Spinal cord (tissue), 10 donors: Measurements from ENCODE around the gene CHRFAM7A. TPM values are rescaled to one million over a fixed set of nuclear protein-coding genes. Genes with fewer than 3 reads are reported as not detected.
"Not testable (repeated sequence)": the region's sequence is repeated elsewhere in the genome, so short reads cannot be mapped to it uniquely, and the experiment has no call there.

Experiments used
- DNase-seq, 6 donors: peaks; one replicate each; pipeline versions ENCODE4 v3.0.0 to v3.0.0-alpha.2; 2013 to 2015; ENCODE audit warnings: low spot score in 6 of 6, low read depth in 4 of 6
- H3K27ac ChIP-seq: one replicate; pipeline ENCODE4 v1.5.1; 2013; ENCODE audit warnings: low read depth, low read length, control low read depth
- H3K27me3 ChIP-seq: one replicate; pipeline ENCODE4 v1.6.1; 2013; ENCODE audit warnings: low read length; ENCODE audit not compliant: control insufficient read depth, insufficient read depth
- H3K36me3 ChIP-seq: one replicate; pipeline ENCODE4 v1.6.1; 2013; ENCODE audit warnings: low read length; ENCODE audit not compliant: control insufficient read depth, insufficient read depth
- H3K4me1 ChIP-seq: one replicate; pipeline ENCODE4 v1.6.1; 2013; ENCODE audit warnings: low read length; ENCODE audit not compliant: control insufficient read depth, insufficient read depth
- H3K4me3 ChIP-seq: one replicate; pipeline ENCODE4 v1.5.1; 2013; ENCODE audit warnings: low read depth, low read length, control low read depth
- H3K9me3 ChIP-seq: one replicate; pipeline ENCODE4 v1.6.1; 2013; ENCODE audit warnings: low read length; ENCODE audit not compliant: control insufficient read depth, insufficient read depth
- WGBS: methylation state at CpG from one replicate; pipeline ENCODE4 v1.1.5; 2013; ENCODE audit warnings: missing lambda C conversion rate; ENCODE audit not compliant: insufficient coverage; 5-methylcytosine and 5-hydroxymethylcytosine counted together
- polyA plus RNA-seq, 2 donors: library from polyadenylated mRNA; unstranded; fragments of 120-200 nt; gene quantifications; one replicate each; pipeline ENCODE4 v1.2.1, GENCODE V29; 2013; ENCODE audit not compliant: insufficient read length in 2 of 2
- small RNA-seq: library from RNA; depleted of rRNA; stranded (forward); fragments of <200 nt; gene quantifications from one replicate; pipeline ENCODE3, GENCODE V24; 2014; ENCODE audit warnings: low replicate concordance
- total RNA-seq, 2 donors: library from RNA; depleted of rRNA in 1 of 2; stranded (reverse); fragments of 120-200 nt in 1 of 2; fragments of >200 nt in 1 of 2; gene quantifications; one replicate each; pipeline versions ENCODE4 v1.2.3 to v1.2.4, GENCODE V29; 2013 to 2014
- donor health status: healthy.

The CHRFAM7A gene
- total and polyA plus RNA-seq, 4 donors, result 3.2 to 10.9 (median 8.6) TPM

DNA sequence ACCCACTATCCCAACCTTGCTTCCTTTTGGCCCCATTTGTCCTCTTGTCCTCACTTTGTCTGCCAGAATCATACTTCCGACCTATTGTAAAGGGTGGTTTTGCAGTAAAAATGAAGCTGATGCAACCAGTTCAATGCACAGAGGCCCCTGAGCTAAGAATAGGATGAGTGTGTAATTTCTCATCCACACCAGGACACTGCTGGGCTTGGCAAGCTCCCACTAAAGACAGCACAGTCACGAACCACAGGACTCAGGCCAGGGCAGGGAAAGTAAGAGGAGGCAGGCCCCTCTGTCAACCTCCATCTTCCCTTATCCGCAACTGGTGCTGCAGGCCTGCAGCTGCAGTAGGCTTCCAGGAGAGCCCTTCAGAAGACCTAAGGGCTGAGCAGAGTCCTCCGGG is 56.8 kb downstream of the CHRFAM7A start:
- no CpG with 5 or more reads among the region's 4 CpGs for WGBS
- H3K4me1 ChIP-seq, H3K9me3 ChIP-seq, H3K27me3 ChIP-seq, DNase-seq, H3K4me3 ChIP-seq, H3K36me3 ChIP-seq, H3K27ac ChIP-seq: not testable (repeated sequence)

DNA sequence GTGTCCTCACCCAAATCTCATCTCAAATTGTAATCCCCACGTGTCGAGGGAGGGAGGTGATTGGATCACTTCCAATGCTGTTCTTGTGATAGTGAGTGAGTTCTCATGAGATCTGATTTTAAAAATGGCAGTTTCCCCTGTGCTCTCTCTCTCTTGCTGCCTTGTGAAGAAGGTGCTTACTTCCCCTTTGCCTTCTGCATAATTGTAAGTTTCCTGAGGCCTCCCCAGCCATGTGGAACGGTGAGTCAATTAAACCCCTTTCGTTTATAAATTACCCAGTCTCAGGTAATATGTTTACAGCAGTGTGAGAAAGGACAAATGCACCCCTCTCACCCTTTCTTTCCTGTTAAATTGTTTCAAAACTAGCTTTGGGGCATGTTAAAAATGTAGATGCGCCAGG is 59.2 kb downstream of the CHRFAM7A start:
- not testable (repeated sequence) for H3K4me1 ChIP-seq, H3K36me3 ChIP-seq, H3K4me3 ChIP-seq, H3K27ac ChIP-seq, H3K9me3 ChIP-seq, H3K27me3 ChIP-seq, DNase-seq
- WGBS, result no CpG with 5 or more reads among the region's 5 CpGs

DNA sequence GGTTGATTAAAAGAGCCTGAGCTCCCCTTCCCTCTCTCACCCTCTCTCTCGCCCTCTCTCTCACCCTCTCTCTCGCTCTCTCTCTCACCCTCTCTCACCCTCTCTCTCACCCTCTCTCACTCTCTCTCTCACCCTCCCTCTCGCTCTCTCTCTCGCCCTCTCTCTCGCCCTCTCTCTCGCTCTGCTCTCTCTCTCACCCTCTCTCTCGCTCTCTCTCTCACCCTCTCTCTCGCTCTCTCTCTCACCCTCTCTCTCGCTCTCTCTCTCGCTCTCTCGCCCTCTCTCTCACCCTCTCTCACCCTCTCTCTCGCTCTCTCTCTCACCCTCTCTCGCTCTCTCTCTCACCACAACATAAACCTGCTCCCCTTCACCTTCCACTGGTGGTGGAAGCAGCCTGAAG is 67.2 kb downstream of the CHRFAM7A start:
- H3K27ac ChIP-seq, H3K36me3 ChIP-seq, H3K9me3 ChIP-seq, H3K27me3 ChIP-seq, H3K4me3 ChIP-seq, H3K4me1 ChIP-seq: not testable (repeated sequence)
- peak in 2 of 6 donors; percentile 1 to 4 for DNase-seq
- 82% methylated on average over 9 of the region's 13 CpGs for WGBS

DNA sequence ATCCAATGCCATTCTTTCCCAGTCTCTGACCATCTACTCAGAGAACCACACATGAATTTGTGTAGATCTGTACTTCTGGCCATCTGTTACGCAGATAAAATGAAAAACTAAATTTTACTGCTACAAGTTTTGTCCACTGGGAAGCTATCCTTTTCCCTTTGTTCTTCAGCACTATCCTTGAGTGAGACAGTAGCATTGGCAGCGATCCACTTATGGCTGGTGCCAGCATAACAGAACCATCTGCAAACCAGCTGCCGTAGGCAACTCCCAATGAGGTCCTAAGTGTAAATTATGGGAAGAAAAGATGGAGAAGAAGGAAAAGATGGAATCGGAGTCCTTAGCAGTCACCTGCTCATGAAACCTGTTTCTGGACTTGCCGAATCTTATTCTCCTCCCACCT is 72.3 kb downstream of the CHRFAM7A start:
- H3K9me3 ChIP-seq, H3K27me3 ChIP-seq, H3K4me1 ChIP-seq, DNase-seq, H3K36me3 ChIP-seq, H3K27ac ChIP-seq, H3K4me3 ChIP-seq: not testable (repeated sequence)
- no CpG with 5 or more reads among the region's 5 CpGs for WGBS

DNA sequence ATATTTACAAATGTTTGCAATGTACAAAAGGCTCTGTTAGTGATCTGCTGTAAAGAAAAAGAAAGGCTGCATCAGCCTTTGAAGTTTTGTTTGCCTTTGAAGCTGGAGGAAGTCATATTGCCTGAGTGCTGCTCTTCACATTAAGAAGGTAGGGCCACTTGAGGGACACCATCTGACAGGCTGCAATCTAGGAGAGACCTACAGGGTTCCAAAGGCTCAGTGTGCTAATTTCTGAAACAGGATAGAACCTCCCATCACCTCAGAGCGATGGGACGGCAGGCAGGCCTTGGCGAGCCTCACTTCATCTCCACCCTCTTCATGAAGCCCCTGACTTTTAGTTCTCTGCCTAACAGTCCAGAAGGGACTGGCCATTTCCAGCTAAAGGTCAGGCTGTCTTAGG is 77.6 kb downstream of the CHRFAM7A start:
- H3K9me3 ChIP-seq, H3K4me1 ChIP-seq, H3K27ac ChIP-seq, DNase-seq, H3K27me3 ChIP-seq, H3K36me3 ChIP-seq, H3K4me3 ChIP-seq: not testable (repeated sequence)
- WGBS, result no CpG with 5 or more reads among the region's 3 CpGs

DNA sequence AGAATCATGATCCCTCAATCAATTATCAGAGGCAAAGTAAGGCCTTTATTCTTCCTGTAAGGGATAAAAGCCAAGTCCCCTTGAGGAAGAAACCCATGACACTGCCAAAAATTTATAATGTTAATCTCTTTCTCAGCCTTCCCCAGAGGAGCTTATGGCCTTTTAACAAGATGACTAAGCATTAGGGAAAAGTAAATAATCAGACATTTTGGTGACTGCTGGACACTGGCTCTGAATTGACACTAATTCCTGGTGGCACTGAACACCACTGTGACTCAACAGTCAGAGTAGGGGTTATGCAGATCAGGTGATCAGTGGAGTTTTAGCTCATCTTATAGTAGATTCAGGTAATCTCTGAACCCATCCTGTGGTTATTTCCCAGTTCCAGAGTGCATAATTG is 82.8 kb downstream of the CHRFAM7A start:
- not testable (repeated sequence) for H3K4me3 ChIP-seq, H3K36me3 ChIP-seq, H3K27me3 ChIP-seq, DNase-seq, H3K9me3 ChIP-seq, H3K4me1 ChIP-seq, H3K27ac ChIP-seq

Small RNAs within 50 kb of the gene (small RNA-seq; reads per million reads assigned to genes)
- gene AC019322.2, result not detected
- not detected for gene RF00019
- not detected for gene RF00096
- not detected for gene RN7SL196P

Other genes with a start within 250 kb of the CHRFAM7A start
- 1 to 10 TPM; 2.8 to 5.5 TPM for gene GOLGA8R, start 20.7 kb upstream of the CHRFAM7A start, total RNA-seq
- gene GOLGA8R, start 20.7 kb upstream of the CHRFAM7A start, polyA plus RNA-seq, result 1 to 10 TPM; 3.8 to 8.1 TPM
- 1 to 10 TPM; 1.8 to 2.4 TPM for gene GOLGA8Q, start 158.5 kb upstream of the CHRFAM7A start, total RNA-seq
- gene GOLGA8Q, start 158.5 kb upstream of the CHRFAM7A start, polyA plus RNA-seq, result 1 to 10 TPM in 1 of 2 donors, under 1 TPM in 1; 0.87 to 3.7 TPM
- 1 to 10 TPM in 1 of 2 donors, under 1 TPM in 1; 0.79 to 2.2 TPM for gene GOLGA8H, start 210.5 kb upstream of the CHRFAM7A start, total RNA-seq
- gene GOLGA8H, start 210.5 kb upstream of the CHRFAM7A start, polyA plus RNA-seq, result 1 to 10 TPM; 1.2 to 2.0 TPM